ENCODE data around the gene BIRC2. TPM values are rescaled to one million over a fixed set of nuclear protein-coding genes. Genes with fewer than 3 reads are reported as not detected.

Gene BIRC2
- total and polyA plus RNA-seq, 2 of the 4 experiments (the other 2 are of a cell fraction): 48.0 to 204 TPM

DNA sequence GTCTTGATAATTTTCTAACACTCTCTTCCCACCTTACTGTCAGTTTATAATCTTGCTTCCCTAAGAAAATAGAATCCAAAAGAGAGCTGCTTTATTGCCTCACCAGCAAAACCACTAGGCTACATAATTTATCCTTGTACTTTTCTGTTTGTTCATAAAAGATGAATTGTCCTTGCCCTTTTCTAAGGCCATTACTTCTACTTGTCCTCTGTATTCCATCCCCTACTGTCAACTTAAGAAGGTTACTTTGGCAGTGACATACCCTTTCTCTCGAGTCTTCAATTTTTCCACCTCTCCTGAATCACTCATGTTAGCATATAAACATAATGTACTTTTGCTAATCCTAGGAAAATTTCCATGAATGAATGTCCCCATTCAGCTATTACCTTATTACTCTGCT, 18.0 kb downstream of the BIRC2 start:
- Histone ChIP-seq H3K18ac (ENCODE audit: low read depth, low read length) (no peak overlapping the region), H3K4ac (ENCODE audit: low read depth, low read length) (no peak overlapping the region), H3K14ac (replicated peaks; ENCODE audit: low read depth, low read length) (no peak overlapping the region), H2BK15ac (ENCODE audit: low read depth, low read length) (no peak overlapping the region), H4K91ac (ENCODE audit: insufficient read depth, low read depth, low read length) (no peak overlapping the region), H3K9ac (ENCODE audit: low read depth, low read length) (no peak overlapping the region), H3K4me3 (ENCODE audit: insufficient read depth, low read depth, low read length) (no peak overlapping the region), H3K4me1 (ENCODE audit: control insufficient read depth, insufficient read depth, low read length) (peaks cover 6% of the 10 kb centered on the region), H3K27me3 (ENCODE audit: control insufficient read depth, insufficient read depth, low read length) (no peaks in the 10 kb centered on the region), H2AK9ac (replicated peaks; ENCODE audit: low read depth, low read length, poor library complexity) (no peak overlapping the region), H3K9me3 (ENCODE audit: control insufficient read depth, insufficient read depth, low read length) (no peaks in the 10 kb centered on the region), H2AFZ (replicated peaks; ENCODE audit: low read length, poor library complexity) (no peak overlapping the region), H4K8ac (ENCODE audit: low read depth in 2 of 2, low read length in 2 of 2) (no peak overlapping the region), H4K5ac (ENCODE audit: low read depth, low read length) (no peak overlapping the region), H3K4me2 (ENCODE audit: low read depth, low read length) (no peak overlapping the region), H3K56ac (ENCODE audit: extremely low read depth, insufficient read depth, low read length) (no peak overlapping the region), H2BK120ac (ENCODE audit: low read depth, low read length) (no peak overlapping the region), H3K79me1 (ENCODE audit: low read depth in 1 of 2, low read length in 2 of 2) (peaks cover 27 to 36% of the 10 kb centered on the region in 2 experiments), H4K20me1 (ENCODE audit: insufficient read depth, low read length) (peaks cover 13% of the 10 kb centered on the region), H2AK5ac (ENCODE audit: low read depth, low read length) (no peak overlapping the region), H2BK20ac (ENCODE audit: low read depth, low read length) (no peak overlapping the region), H3K36me3 (ENCODE audit: control insufficient read depth, insufficient read depth, low read length) (peaks cover 32% of the 10 kb centered on the region), H3K9me1 (ENCODE audit: insufficient read depth, low read length) (peaks cover 9% of the 10 kb centered on the region), H3K27ac (ENCODE audit: insufficient read depth, low read length) (no peak overlapping the region), H2BK5ac (ENCODE audit: low read depth, low read length, poor library complexity, severe bottlenecking) (peak overlapping the region; percentile 17), H3K23ac (ENCODE audit: low read depth, low read length) (no peak overlapping the region)
- ATAC-seq (ENCODE audit: low read depth) (no peak), DNase-seq (no peak)
- ChIA-PET POLR2A (ENCODE audit: unreplicated experiment) (no interaction called here), CTCF (no interaction called here)
- intact Hi-C loops (cut with micrococcal nuclease) (no loop called here), in situ Hi-C loops (cut with MboI; ENCODE audit: low sequenced_read_pairs) (no loop called here), dilution Hi-C loops (cut with HindIII; ENCODE audit: low sequenced_read_pairs, unreplicated experiment) (no loop called here)
- no peak for TF ChIP-seq RFX5 (IDR thresholded peaks at IDR 0.05; ENCODE audit: low read depth, low read length)
- TF ChIP-seq, protein P1, sequence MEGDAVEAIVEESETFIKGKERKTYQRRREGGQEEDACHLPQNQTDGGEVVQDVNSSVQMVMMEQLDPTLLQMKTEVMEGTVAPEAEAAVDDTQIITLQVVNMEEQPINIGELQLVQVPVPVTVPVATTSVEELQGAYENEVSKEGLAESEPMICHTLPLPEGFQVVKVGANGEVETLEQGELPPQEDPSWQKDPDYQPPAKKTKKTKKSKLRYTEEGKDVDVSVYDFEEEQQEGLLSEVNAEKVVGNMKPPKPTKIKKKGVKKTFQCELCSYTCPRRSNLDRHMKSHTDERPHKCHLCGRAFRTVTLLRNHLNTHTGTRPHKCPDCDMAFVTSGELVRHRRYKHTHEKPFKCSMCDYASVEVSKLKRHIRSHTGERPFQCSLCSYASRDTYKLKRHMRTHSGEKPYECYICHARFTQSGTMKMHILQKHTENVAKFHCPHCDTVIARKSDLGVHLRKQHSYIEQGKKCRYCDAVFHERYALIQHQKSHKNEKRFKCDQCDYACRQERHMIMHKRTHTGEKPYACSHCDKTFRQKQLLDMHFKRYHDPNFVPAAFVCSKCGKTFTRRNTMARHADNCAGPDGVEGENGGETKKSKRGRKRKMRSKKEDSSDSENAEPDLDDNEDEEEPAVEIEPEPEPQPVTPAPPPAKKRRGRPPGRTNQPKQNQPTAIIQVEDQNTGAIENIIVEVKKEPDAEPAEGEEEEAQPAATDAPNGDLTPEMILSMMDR (conservative IDR thresholded peaks at IDR 0.05; ENCODE audit: low read depth, low read length): no peak
- TF ChIP-seq NFE2L2 (IDR thresholded peaks at IDR 0.05; ENCODE audit: low read depth, low read length): no peak
- TF ChIP-seq FOS (IDR thresholded peaks at IDR 0.05; ENCODE audit: low read depth, low read length): no peak
- TF ChIP-seq POLR2A (IDR thresholded peaks at IDR 0.05; ENCODE audit: low read depth, low read length): no peak
- TF ChIP-seq CEBPB (IDR thresholded peaks at IDR 0.05; ENCODE audit: low read depth, low read length): no peak
- no peak for TF ChIP-seq MAZ (IDR thresholded peaks at IDR 0.05; ENCODE audit: borderline replicate concordance, low read depth, low read length)
- TF ChIP-seq CHD1 (IDR thresholded peaks at IDR 0.05; ENCODE audit: low read depth, low read length): no peak
- TF ChIP-seq BHLHE40 (IDR thresholded peaks at IDR 0.05; ENCODE audit: low read depth, low read length): no peak
- no peak for TF ChIP-seq RAD21 (IDR thresholded peaks at IDR 0.05; ENCODE audit: low read length)
- TF ChIP-seq MXI1 (IDR thresholded peaks at IDR 0.05; ENCODE audit: borderline replicate concordance, low read depth, low read length): no peak
- TF ChIP-seq, protein P2, sequence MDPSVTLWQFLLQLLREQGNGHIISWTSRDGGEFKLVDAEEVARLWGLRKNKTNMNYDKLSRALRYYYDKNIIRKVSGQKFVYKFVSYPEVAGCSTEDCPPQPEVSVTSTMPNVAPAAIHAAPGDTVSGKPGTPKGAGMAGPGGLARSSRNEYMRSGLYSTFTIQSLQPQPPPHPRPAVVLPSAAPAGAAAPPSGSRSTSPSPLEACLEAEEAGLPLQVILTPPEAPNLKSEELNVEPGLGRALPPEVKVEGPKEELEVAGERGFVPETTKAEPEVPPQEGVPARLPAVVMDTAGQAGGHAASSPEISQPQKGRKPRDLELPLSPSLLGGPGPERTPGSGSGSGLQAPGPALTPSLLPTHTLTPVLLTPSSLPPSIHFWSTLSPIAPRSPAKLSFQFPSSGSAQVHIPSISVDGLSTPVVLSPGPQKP (IDR thresholded peaks at IDR 0.05; ENCODE audit: borderline replicate concordance, low read depth, low read length): no peak
- TF ChIP-seq SMC3 (IDR thresholded peaks at IDR 0.05; ENCODE audit: low read depth, low read length): no peak
- TF ChIP-seq, protein P3, sequence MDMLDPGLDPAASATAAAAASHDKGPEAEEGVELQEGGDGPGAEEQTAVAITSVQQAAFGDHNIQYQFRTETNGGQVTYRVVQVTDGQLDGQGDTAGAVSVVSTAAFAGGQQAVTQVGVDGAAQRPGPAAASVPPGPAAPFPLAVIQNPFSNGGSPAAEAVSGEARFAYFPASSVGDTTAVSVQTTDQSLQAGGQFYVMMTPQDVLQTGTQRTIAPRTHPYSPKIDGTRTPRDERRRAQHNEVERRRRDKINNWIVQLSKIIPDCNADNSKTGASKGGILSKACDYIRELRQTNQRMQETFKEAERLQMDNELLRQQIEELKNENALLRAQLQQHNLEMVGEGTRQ (IDR thresholded peaks at IDR 0.05; ENCODE audit: low read depth, low read length): no peak
- no peak for TF ChIP-seq RCOR1 (IDR thresholded peaks at IDR 0.05; ENCODE audit: insufficient replicate concordance, low read length)
- TF ChIP-seq MAFK (IDR thresholded peaks at IDR 0.05; ENCODE audit: low read depth, low read length): no peak
- no CpG with 5 or more reads among the region's 1 CpG for WGBS, 2 experiments (ENCODE audit: extremely low coverage in 2 of 2, insufficient read length in 1 of 2)
- BruUV-seq (replicated peaks): no TSS peak
